Activated B cell treated with CpG ODN at 0.5 μM for 24 hours (primary cell): ENCODE data around the gene CPA3. TPM values are rescaled to one million over a fixed set of nuclear protein-coding genes. Genes with fewer than 3 reads are reported as not detected.

Experiments used
- ATAC-seq: fragments of 200-7000 bp; cut with Tn5 transposase; one replicate; pipeline ENCODE4 v1.10.0; 2021; ENCODE audit warnings: low read depth, mild to moderate bottlenecking, moderate library complexity
- CTCF ChIA-PET: fragments of 350-600 bp; sonication (Branson Sonifier 250); formaldehyde crosslinking; loops from one replicate; lab custom pipeline; 2021; ENCODE audit warnings: antibody characterized with exemption; lab: Charles Lee
- POLR2A ChIA-PET: fragments of 350-600 bp; sonication (Branson Sonifier 250); formaldehyde crosslinking; loops from one replicate; lab custom pipeline; 2021; ENCODE audit warnings: antibody characterized with exemption; lab: Charles Lee
- DNase-seq: peaks from one replicate; pipeline ENCODE4 v3.0.0; 2022
- H3K27ac Mint-ChIP-seq: one replicate; pipeline ENCODE4 v1.8.0; 2020; ENCODE audit warnings: mixed read lengths
- H3K27me3 Mint-ChIP-seq: one replicate; pipeline ENCODE4 v1.8.0; 2021; ENCODE audit warnings: mixed read lengths
- H3K36me3 Mint-ChIP-seq: one replicate; pipeline ENCODE4 v1.8.0; 2021; ENCODE audit warnings: low read depth, mixed read lengths
- H3K4me1 Mint-ChIP-seq: one replicate; pipeline ENCODE4 v1.8.0; 2021; ENCODE audit warnings: mixed read lengths
- H3K4me3 Mint-ChIP-seq: one replicate; pipeline ENCODE4 v1.8.0; 2020; ENCODE audit warnings: mild to moderate bottlenecking, mixed read lengths
- H3K9me3 Mint-ChIP-seq: one replicate; pipeline ENCODE4 v1.8.0; 2020; ENCODE audit warnings: mixed read lengths
- CTCF ChIP-seq: fragments of 200-600 bp; IDR thresholded peaks from one replicate; pipeline ENCODE4 v1.8.0; 2022; ENCODE audit warnings: antibody characterized with exemption, mild to moderate bottlenecking
- intact Hi-C: fragments of 100-400 bp; cut with micrococcal nuclease; formaldehyde crosslinking; loops from one replicate; pipeline ENCODE4 v1.15.1; 2024
- total RNA-seq: library from RNA; stranded (reverse); gene quantifications from 2 replicates; pipeline ENCODE4 v1.2.3, GENCODE V29; 2022

CPA3 gene
- total RNA-seq, 1 donor from 2014 or later, result not detected

GRCh38 chr3:148943506-148944205 lies 78.6 kb downstream of the CPA3 start:
- intact Hi-C loops, result loop anchor here (1.0 to 5.0 kb wide), 2 partner anchors 82 to 636 kb away; no protein-coding TSS in a partner anchor
- Mint-ChIP-seq H3K27me3 (peaks cover 9% of the 10 kb centered on the region), H3K27ac (no peak overlapping the region), H3K4me3 (no peak overlapping the region), H3K9me3 (no peaks in the 10 kb centered on the region), H3K4me1 (no peaks in the 10 kb centered on the region), H3K36me3 (no peaks in the 10 kb centered on the region)
- ChIA-PET CTCF (interaction anchor here (0.7 to 3.0 kb wide), 5 partner anchors 10 to 83 kb away, joined by 3 to 15 read pairs (median 3); no protein-coding TSS in a partner anchor), POLR2A (interaction anchor here (0.7 kb wide), 1 partner anchor 838 kb away, joined by 4 read pairs; no protein-coding TSS in a partner anchor)
- no peak for TF ChIP-seq CTCF
- ATAC-seq (peak; percentile 78), DNase-seq (no peak)

- no peak for TF ChIP-seq CTCF
- Mint-ChIP-seq H3K4me1 (no peaks in the 10 kb centered on the region), H3K36me3 (no peaks in the 10 kb centered on the region), H3K9me3 (no peaks in the 10 kb centered on the region), H3K4me3 (no peak overlapping the region), H3K27me3 (peaks cover 6% of the 10 kb centered on the region), H3K27ac (no peak overlapping the region)
- DNase-seq, result no peak
- no peak for ATAC-seq
- ChIA-PET POLR2A (no interaction called here), CTCF (interaction anchor here (1.3 kb wide), 1 partner anchor 10 kb away, joined by 3 read pairs; no protein-coding TSS in a partner anchor)
- intact Hi-C loops, result no loop called here
Observed at GRCh38 chr3:148945116-148945515, 80.0 kb downstream of the CPA3 start.

Other genes starting within 250 kb of the CPA3 start
- not detected in 2 replicates for gene AGTR1, start 167.4 kb upstream of the CPA3 start, total RNA-seq
- not detected in 2 replicates for gene CPB1, start 37.5 kb upstream of the CPA3 start, total RNA-seq
- gene GYG1, start 126.2 kb downstream of the CPA3 start, total RNA-seq, result 20.2 and 21.8 TPM in 2 replicates
- 16.4 and 18.3 TPM in 2 replicates for gene HLTF, start 221.2 kb downstream of the CPA3 start, total RNA-seq